ENCODE data around the gene VSTM4.

- no peak for TF ChIP-seq CTCF (IDR thresholded peaks at IDR 0.05; ENCODE audit: low read depth, low read length)
- TF ChIP-seq EZH2phosphoT487 (IDR thresholded peaks at IDR 0.05; ENCODE audit: low read depth): no peak
Measured at GRCh38 chr10:49091450-49092210, 23.7 kb downstream of the VSTM4 start.

Measured in OCI-LY3 (cell line).